GM13977 (cell line): Measurements from ENCODE around the gene AKAP7.
"Not testable (repeated sequence)": the region's sequence is repeated elsewhere in the genome, so short reads cannot be mapped to it uniquely, and the experiment has no call there.

Experiments
- DNase-seq: peaks from one replicate; pipeline ENCODE4 v3.0.0; 2012; ENCODE audit warnings: low spot score
- CTCF ChIP-seq: IDR thresholded peaks from 2 replicates; pipeline ENCODE4 v1.5.1; 2012; ENCODE audit warnings: mild to moderate bottlenecking, control low read depth; ENCODE audit not compliant: insufficient read depth; ENCODE audit errors: extremely low read depth, missing control alignments
- in situ Hi-C: fragments of 300-500 bp; cut with MboI; formaldehyde crosslinking; loops from one replicate; pipeline ENCODE4 v1.12.0; 2022; ENCODE audit warnings: low sequenced_read_pairs, low pct_unique_long_range_greater_than_20kb, mixed read lengths, inconsistent platforms; ENCODE audit not compliant: unreplicated experiment

AKAP7 gene

GRCh38 chr6:131251590-131252199, 116.4 kb downstream of the AKAP7 start:
- TF ChIP-seq CTCF = no peak
- DNase-seq = no peak
- in situ Hi-C loops = no loop called here

GRCh38 chr6:131255434-131255833, 120.2 kb downstream of the AKAP7 start:
- in situ Hi-C loops = no loop called here
- TF ChIP-seq CTCF = no peak
- DNase-seq = no peak

GRCh38 chr6:131255911-131256310, 120.6 kb downstream of the AKAP7 start:
- no peak for DNase-seq
- no peak for TF ChIP-seq CTCF
- in situ Hi-C loops = no loop called here

GRCh38 chr6:131257104-131257503, 121.8 kb downstream of the AKAP7 start:
- no peak for TF ChIP-seq CTCF
- DNase-seq = no peak
- in situ Hi-C loops = no loop called here

- in situ Hi-C loops = no loop called here
- no peak for DNase-seq
- TF ChIP-seq CTCF = no peak
Measured at GRCh38 chr6:131258010-131258652, 122.9 kb downstream of the AKAP7 start.

GRCh38 chr6:131258816-131259476, 123.7 kb downstream of the AKAP7 start:
- no peak for DNase-seq
- TF ChIP-seq CTCF = no peak

GRCh38 chr6:131260960-131261359, 125.7 kb downstream of the AKAP7 start:
- in situ Hi-C loops, DNase-seq: not testable (repeated sequence)

More at GRCh38 chr6:131258816-131259476, 123.7 kb downstream of the AKAP7 start:
- in situ Hi-C loops = no loop called here
